ENCODE results near the gene WDR64.
"Not testable (repeated sequence)": the region's sequence is repeated elsewhere in the genome, so short reads cannot be mapped to it uniquely, and the experiment has no call there.

Gene WDR64

GRCh38 chr1:241672301-241672700, 20.2 kb downstream of the WDR64 start:
- FAIRE-seq = no peak

GRCh38 chr1:241674805-241675384, 22.8 kb downstream of the WDR64 start:
- FAIRE-seq = no peak
- no peak for TF ChIP-seq CTCF (IDR thresholded peaks at IDR 0.05; ENCODE audit: insufficient read depth, missing control alignments)
- no peak for DNase-seq (ENCODE audit: insufficient read length, low spot score)

More at GRCh38 chr1:241672301-241672700, 20.2 kb downstream of the WDR64 start:
- no peak for TF ChIP-seq CTCF (IDR thresholded peaks at IDR 0.05; ENCODE audit: insufficient read depth, missing control alignments)
- DNase-seq (ENCODE audit: insufficient read length, low spot score) = no peak

- no peak for TF ChIP-seq CTCF (IDR thresholded peaks at IDR 0.05; ENCODE audit: insufficient read depth, missing control alignments)
- no peak for FAIRE-seq
- no peak for DNase-seq (ENCODE audit: insufficient read length, low spot score)
Measured at GRCh38 chr1:241675983-241676382, 23.9 kb downstream of the WDR64 start.

- no peak for DNase-seq (ENCODE audit: insufficient read length, low spot score)
- no peak for TF ChIP-seq CTCF (IDR thresholded peaks at IDR 0.05; ENCODE audit: insufficient read depth, missing control alignments)
- FAIRE-seq = no peak
Measured at GRCh38 chr1:241677201-241677600, 25.1 kb downstream of the WDR64 start.

- no peak for FAIRE-seq
- DNase-seq (ENCODE audit: insufficient read length, low spot score) = no peak
- TF ChIP-seq CTCF (IDR thresholded peaks at IDR 0.05; ENCODE audit: insufficient read depth, missing control alignments) = no peak
Measured at GRCh38 chr1:241678536-241678935, 26.5 kb downstream of the WDR64 start.

- no peak for TF ChIP-seq CTCF (IDR thresholded peaks at IDR 0.05; ENCODE audit: insufficient read depth, missing control alignments)
- no peak for FAIRE-seq
- no peak for DNase-seq (ENCODE audit: insufficient read length, low spot score)
Measured at GRCh38 chr1:241679404-241679803, 27.3 kb downstream of the WDR64 start.

- TF ChIP-seq CTCF (IDR thresholded peaks at IDR 0.05; ENCODE audit: insufficient read depth, missing control alignments) = no peak
- no peak for DNase-seq (ENCODE audit: insufficient read length, low spot score)
- no peak for FAIRE-seq
Measured at GRCh38 chr1:241679961-241680360, 27.9 kb downstream of the WDR64 start.

- not testable (repeated sequence) for DNase-seq (ENCODE audit: insufficient read length, low spot score); FAIRE-seq
Measured at GRCh38 chr1:241681861-241682448, 29.9 kb downstream of the WDR64 start.

Measured in D721Med (cell line).